Stimulated activated CD8-positive, alpha-beta memory T cell treated with anti-CD3 and anti-CD28 coated beads, Interleukin-4, amount 100 ng/mL, for 48 hours (primary cell): Measurements from ENCODE around the gene G3BP2.

ENCODE experiments used
- DNase-seq: peaks from one replicate; pipeline ENCODE4 v3.0.0-alpha.2; 2020

The G3BP2 gene

DNA sequence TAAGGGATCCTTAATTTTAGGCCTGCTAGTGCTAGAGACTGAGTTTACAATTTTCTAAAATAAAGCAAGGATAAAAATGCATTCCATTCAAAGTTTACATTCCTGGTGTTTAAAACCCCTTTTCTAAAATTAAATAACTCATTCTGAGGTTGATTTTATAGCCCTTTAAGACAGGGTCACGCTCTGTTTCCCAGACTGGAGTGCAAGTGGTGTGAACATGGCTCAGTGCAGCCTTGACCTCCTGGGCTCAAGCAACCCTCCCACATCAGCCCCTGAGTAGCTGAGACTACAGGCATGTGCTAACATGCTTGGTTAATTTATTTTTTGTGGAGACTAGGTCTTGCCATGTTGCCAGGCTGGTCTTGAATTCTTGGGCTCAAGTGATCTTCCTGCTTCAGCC is 36.0 kb downstream of the G3BP2 start:
- DNase-seq: no peak

DNA sequence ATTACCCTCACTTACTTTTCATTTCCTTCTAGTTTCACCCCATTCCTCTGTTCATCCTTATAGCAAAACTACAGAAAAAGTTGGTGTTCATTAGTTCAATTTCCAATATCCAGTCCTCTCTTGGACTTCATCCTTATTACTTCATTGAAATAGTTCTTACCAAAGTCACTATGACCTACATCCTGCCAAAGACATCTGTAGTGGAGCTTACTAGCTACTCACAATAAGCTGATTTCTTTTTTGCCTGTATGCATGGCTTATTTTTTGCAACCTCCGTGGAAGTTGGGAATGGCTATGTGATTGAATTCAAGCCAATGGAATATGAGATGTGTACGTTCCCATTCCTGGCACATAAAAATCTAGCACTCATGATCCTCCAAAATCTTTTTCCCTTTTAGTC is 38.3 kb downstream of the G3BP2 start:
- DNase-seq: no peak

DNA sequence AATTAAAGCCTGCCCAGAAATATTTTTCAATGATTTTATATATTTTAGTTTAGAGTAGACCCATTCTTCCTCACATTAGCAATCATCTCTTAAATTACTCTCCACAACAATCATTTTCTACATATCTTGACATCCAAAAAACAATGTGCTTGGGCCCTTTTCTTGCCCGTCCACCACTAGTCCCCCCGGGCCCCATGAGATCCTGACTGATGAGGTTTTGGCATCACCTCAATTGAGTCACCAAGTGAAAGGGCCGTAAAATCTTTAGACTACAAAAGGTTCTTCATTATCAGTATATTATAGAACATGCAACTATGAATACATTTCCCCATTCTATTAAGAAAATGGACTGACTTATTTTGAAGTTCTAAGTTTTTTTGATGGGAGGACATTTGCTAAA is 38.9 kb downstream of the G3BP2 start:
- DNase-seq: no peak

DNA sequence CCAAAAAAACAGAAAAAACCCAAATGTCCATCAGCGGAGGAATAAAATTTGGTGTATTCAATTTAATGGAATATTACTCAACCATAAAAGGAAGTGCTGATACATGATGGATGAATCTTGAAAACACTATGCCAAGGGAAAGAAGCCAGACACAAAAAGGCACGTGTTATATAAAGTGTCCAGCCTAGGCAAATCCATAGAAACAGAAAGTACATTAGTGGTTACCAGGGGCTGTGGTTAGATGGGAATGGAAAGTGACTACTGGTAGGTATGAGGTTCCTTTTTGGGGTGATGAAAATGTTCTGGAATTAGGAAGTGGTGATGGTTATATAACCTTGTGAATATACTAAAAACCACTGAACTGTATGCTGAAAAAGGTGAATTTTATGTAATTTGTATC is 39.4 kb downstream of the G3BP2 start:
- DNase-seq: no peak

DNA sequence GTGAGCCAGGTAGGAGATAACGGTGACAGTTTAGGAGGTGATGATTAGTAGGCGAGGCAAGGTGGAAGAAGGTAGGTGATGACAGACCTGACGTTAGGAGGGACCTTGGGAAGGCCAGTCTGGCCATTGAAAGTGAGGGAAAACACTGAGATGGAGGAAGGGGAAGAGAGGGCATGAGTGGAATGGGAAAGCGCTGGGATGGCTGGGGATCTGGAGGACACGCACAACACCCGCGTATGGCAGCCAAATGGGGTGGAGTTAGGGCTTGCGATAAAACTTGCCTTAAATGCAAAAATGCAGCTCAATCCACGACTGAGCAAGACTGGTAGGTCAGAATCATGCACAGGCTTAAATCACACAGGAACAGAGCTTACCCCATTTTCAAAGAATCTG is 42.3 kb downstream of the G3BP2 start:
- DNase-seq: no peak

DNA sequence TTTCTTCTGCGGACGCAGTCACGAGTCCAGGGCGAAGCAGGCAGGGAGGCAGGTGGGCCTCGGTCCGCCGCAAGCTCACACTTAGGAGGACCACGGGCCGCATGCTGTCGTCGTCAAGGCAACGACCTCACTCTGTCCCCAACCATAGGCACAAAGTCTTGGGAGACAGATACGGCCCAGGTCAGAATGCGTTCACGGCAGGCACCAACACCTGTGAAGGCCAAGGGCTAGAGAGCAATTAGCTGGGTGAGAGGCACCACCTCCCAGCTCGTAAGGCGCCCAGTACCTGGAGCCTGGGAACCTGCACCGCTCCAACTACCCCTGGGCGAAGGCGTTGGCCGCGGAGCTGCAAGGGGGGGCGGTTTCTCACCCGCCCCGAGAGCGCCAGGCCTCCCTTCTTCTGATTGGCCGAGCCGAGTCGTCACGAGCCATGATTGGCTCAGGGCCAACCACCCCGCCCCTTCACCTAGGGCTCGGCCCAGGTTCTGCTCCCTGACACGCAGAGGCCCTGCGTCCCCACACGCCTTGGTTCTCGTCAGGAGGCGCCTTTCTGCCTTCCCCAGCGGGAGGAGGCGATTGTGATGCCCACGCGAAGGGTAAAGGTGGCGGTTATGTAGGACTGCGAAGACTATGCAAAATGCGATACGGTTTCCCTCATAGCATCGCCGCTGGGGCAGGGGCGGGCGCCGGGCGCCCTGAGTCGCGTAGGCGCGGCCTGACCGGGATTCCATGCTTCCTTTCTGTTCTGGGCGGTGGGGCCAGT is 42.9 kb downstream of the G3BP2 start, which contains the start of gene CDKL2:
Gene CDKL2, minus strand, starts transcription at position 355 of the 763 bp plus-strand sequence. CDS start 4,540 bp downstream, outside the sequence.
- peak; percentile 94 for DNase-seq

DNA sequence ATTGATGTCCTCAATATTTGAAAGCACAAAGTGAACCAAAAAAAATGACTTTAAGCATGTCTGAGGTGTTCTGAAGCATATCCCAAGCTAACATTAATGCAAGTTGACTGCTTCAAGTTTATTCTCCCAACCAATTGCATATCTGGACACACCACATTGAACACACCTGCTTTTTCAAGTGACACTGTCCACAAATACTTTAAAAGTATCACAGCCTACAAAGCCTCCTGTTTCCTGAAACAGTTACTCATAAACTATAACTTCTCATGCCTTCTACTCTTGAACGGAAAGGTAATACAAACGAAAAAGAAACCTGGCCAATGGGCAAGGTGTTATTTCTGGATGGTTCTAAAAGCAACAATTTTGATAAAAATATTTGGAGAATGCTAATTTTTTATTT is 44.0 kb downstream of the G3BP2 start:
- no peak for DNase-seq

DNA sequence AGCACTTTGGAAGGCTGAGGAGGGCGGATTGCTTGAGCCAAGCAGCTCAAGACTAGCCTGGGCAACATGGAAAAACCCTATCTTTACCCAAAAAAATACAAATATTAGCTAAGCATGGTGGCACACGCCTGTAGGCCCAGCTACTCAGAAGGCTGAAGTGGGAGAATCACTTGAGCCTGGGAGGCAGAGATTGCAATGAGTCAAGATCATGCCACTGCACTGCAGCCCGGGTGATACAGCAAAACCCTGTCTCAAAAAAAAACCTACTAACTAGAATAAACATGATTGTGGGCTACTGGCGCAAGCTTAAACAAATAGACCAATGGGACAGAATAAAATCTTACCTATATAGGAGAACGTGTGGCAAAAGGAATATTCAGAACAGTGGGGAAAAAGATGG is 50.2 kb downstream of the G3BP2 start:
- DNase-seq: no peak

DNA sequence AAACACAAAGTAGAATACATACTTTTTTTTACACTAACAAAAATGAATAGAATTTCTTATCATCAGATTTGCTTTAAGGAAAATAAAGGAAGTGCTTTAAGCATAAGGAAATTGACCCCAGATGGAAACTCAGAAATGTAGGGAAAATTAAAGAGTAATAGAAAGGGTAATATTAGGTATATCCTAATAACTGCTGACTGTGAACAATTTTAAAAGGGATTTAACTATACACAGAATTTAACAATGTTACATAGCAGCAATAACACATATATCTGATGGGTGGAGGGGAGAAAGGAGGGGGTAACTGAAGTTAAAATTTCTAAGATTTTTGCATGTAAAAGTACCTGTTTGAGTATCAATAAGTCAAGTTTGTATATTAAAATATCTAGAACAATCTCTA is 51.5 kb downstream of the G3BP2 start:
- DNase-seq: no peak

DNA sequence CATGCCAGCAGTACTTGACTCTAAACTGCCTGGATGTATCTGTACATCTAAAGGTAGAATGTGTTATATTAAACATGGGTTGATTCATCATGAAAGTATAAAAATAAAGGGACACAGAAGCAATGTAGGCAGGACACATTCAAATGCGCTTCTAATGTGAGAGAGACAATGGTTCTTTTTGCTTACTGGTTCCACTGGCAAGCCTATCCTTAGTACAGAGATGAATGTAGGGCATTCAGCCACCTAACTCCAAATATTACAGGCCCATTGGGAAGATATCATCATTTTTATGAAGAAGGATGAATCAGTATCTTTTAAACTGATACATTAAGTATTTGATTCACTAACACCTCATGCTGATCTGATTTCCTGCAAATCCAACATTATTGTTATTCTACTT is 60.9 kb downstream of the G3BP2 start:
- no peak for DNase-seq

DNA sequence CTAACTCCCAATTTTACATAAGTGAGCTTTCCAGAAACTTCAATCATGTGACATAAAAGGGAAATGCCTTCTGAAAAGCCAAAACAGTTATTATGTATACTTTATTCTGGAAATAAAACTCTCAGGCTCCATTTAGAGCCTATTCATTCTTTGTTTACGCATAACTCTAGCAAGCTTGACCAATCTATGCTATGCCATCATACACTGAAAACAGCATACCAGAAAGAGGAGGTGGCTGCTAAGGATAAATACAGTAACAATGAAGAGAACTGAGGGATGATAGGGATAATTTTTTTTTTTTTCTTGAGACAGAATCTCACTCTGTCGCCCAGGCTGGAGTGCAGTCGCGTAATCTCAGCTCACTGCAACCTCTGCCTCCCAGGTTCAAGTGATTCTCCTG is 67.3 kb downstream of the G3BP2 start:
- DNase-seq: no peak

DNA sequence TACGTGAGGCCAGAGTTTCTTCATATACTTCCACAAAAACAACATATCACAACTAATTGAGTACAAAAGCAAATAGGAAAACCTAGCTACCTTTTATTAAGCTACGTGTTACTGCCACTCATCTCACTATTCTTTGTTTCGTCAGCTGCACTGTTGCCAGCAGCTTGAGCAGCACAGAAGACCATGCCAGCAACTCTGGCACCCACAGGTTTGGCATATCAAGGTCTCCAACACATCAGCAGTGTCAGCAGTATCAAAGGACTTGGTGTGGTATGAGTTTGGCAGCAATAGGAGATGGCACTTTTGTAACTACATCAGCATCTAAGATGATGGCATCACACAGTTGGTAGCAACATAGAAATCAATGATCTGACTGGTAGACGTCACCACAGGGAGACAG is 73.6 kb downstream of the G3BP2 start:
- DNase-seq: no peak

DNA sequence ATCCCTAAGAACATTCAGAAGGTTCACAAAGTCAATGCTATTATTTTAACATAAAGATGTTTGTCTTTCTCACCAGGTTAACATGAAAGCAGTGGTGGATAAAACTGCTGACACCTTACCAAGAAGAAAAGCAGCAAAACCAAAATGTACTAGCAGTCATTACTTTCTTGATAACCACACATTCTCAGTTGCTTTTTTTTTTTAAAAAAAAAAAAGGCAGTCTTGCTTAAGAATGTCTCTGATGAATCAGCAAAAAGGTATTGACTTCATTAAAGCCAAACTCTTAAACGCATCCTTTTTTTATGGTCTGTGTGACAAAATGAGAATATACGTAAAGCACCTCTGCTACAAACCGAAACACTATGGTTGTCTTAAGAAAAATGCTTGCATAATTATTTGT is 74.8 kb downstream of the G3BP2 start:
- no peak for DNase-seq

DNA sequence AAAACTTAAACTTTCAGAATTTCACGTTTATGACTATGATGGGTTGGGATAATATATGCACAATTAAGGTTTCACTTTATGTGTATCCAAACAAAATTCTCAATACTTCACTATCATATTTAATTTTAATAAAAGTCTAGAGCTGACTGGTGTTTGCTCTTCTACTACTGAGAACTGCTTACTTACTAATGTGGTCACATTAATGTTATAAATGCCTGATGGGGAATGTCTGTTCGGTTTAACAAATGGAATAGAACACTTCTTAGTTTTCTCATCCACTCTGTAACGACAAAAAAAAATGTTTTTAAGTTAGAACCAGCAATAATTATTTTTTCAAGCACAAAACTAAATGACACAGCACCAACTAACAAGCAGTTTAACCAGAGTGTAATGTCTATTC is 77.2 kb downstream of the G3BP2 start:
- DNase-seq: no peak

DNA sequence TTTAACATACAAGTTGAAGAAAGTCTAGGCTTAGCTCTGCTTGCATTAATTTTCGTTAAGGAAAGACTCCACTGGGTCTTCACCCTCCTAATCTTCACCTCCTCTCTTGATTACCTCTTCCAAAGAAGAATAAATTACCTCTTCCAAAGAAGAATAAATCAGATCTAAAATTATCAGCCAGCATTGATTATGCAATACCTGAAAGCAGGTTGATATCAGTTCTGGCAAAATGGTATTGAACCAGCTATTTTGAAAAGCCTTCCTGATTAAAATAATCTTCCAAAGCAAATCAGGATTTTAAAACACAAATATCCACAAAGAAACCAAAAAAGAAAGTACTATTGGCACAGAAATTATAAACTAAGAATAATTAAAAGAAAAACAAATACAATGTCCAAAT is 79.8 kb downstream of the G3BP2 start:
- DNase-seq: no peak
